GM12864 (cell line): ENCODE measurements around the gene FAT1.

Experiments
- DNase-seq: peaks from one replicate; pipeline ENCODE4 v3.0.0-alpha.2; 2011; ENCODE audit warnings: low read depth
- H3K4me3 ChIP-seq: 2 replicates; pipeline ENCODE4 v1.5.1; 2011; ENCODE audit warnings: mild to moderate bottlenecking, low read depth, low read length, control low read depth
- TF ChIP-seq, protein P1 (sequence below): IDR thresholded peaks from 2 replicates; pipeline ENCODE4 v1.5.1; 2011; ENCODE audit warnings: low read depth, mild to moderate bottlenecking, moderate library complexity, low read length, control low read depth, inconsistent platforms; ENCODE audit errors: missing control alignments

FAT1 gene

GRCh38 chr4:186703510-186703909 is 20.1 kb downstream of the FAT1 start:
- DNase-seq: no peak
- H3K4me3 ChIP-seq: no peak overlapping the region
- TF ChIP-seq, protein P1, sequence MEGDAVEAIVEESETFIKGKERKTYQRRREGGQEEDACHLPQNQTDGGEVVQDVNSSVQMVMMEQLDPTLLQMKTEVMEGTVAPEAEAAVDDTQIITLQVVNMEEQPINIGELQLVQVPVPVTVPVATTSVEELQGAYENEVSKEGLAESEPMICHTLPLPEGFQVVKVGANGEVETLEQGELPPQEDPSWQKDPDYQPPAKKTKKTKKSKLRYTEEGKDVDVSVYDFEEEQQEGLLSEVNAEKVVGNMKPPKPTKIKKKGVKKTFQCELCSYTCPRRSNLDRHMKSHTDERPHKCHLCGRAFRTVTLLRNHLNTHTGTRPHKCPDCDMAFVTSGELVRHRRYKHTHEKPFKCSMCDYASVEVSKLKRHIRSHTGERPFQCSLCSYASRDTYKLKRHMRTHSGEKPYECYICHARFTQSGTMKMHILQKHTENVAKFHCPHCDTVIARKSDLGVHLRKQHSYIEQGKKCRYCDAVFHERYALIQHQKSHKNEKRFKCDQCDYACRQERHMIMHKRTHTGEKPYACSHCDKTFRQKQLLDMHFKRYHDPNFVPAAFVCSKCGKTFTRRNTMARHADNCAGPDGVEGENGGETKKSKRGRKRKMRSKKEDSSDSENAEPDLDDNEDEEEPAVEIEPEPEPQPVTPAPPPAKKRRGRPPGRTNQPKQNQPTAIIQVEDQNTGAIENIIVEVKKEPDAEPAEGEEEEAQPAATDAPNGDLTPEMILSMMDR: no peak

- TF ChIP-seq, protein P1: no peak
- H3K4me3 ChIP-seq: no peak overlapping the region
- no peak for DNase-seq
These were observed 20.7 kb downstream of the FAT1 start for GRCh38 chr4:186702940-186703339.

GRCh38 chr4:186702297-186702696 is 21.4 kb downstream of the FAT1 start:
- no peak overlapping the region for H3K4me3 ChIP-seq
- DNase-seq: no peak
- TF ChIP-seq, protein P1: no peak

DNA sequence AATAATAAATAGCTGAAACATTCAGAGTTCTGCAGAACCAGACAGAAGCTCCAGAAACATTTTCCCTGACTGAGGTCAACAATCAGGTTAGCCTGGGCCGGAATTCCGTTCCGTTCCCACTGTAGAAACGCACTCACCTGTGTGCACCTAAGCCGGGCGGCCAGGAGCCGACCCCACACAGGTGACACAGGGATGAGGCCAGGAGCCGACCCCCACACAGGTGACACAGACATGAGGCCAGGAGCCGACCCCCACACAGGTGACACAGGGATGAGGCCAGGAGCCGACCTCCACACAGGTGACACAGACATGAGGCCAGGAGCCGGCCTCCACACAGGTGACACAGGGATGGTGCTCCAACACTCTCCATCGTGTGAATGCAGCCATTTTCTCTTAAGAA is 21.9 kb downstream of the FAT1 start:
- H3K4me3 ChIP-seq: no peak overlapping the region
- DNase-seq: no peak
- TF ChIP-seq, protein P1: no peak

DNA sequence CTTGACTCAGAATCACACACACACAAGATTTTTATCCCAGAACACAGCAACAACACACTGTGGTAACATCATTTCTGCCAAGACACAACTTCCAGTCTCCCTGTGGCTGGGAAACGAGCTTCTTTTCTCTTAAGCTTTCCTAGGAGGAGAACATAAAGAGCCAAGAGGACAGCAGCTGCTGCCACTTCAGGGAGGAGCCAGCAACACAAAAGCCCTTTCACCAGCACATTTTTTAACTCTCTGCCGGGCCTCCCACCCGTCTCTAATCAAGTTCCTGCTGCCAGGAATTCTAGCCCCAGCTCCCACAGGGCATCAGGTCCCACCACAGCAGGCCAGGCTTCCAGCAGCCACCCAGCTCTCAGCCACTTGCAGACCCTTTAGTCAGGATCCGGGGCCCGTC is 22.4 kb downstream of the FAT1 start:
- no peak for DNase-seq
- no peak overlapping the region for H3K4me3 ChIP-seq
- TF ChIP-seq, protein P1: no peak

DNA sequence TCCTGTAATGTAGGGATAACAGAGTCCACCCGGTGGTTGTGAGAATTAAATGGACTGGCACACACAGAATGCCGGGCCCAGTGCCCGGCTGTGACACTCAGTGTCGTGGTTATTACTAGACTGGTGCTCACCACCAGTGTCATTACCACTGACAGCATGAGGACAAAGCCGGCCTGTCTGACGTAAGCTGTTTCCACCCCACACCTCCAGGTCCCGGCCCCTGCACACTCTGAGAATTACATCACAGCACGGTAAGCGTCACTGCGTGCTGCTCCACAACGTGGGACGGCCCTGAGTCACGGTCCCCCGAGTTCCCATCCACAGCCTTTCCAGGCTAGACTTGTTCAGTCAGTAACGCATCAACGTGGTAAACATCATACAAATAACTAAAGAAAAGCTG is 22.9 kb downstream of the FAT1 start:
- DNase-seq: no peak
- TF ChIP-seq, protein P1: no peak
- no peak overlapping the region for H3K4me3 ChIP-seq

DNA sequence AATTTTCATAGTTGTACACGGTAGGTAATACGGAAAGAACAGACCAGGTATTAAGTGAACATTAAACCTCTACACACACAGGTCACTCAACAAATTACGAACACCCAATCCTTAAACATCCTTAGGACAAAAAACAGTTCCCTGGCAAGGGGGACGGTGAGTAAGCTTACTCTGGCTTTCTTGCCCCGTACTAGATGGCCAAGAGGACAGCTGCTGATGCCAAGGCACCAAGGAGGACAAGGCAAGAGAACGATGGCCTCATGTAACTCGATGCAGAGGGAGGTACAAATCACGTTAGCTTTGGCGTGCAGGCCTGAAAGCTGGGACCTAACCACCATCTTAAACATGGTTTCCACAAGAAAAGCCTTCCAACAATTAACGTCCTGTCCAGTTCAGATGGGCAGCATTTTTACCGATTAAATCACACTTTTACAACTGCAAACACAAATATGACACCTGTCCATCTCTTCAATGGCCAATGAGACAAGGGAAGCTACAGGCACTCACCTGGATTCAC is 23.7 kb downstream of the FAT1 start:
- no peak for DNase-seq
- no peak overlapping the region for H3K4me3 ChIP-seq
- TF ChIP-seq, protein P1: no peak
